ENCODE results near the gene SFXN4.
"Not testable (repeated sequence)": the region's sequence is repeated elsewhere in the genome, so short reads cannot be mapped to it uniquely, and the experiment has no call there.

The SFXN4 gene

GRCh38 chr10:119105155-119105554, 60.4 kb downstream of the SFXN4 start:
- no peak for DNase-seq

GRCh38 chr10:119104654-119105015, 60.9 kb downstream of the SFXN4 start:
- no peak for DNase-seq

- peak; percentile 84 for DNase-seq
Measured at GRCh38 chr10:119103903-119104653, 61.4 kb downstream of the SFXN4 start, which contains the start of gene DENND10. DENND10 (plus strand) TSS chr10:119104113; CDS start chr10:119104143, 30 bp downstream.

GRCh38 chr10:119103241-119103902, 62.1 kb downstream of the SFXN4 start:
- no peak for DNase-seq

- no peak for DNase-seq
Measured at GRCh38 chr10:119101366-119102098, 64.0 kb downstream of the SFXN4 start.

GRCh38 chr10:119100434-119101238, 64.9 kb downstream of the SFXN4 start:
- no peak for DNase-seq

- DNase-seq: no peak
Measured at GRCh38 chr10:119098576-119098975, 66.9 kb downstream of the SFXN4 start.

- not testable (repeated sequence) for DNase-seq
Measured at GRCh38 chr10:119096641-119097415, 68.7 kb downstream of the SFXN4 start.

- DNase-seq: no peak
Measured at GRCh38 chr10:119095640-119096039, 69.9 kb downstream of the SFXN4 start.

- no peak for DNase-seq
Measured at GRCh38 chr10:119090968-119091367, 74.5 kb downstream of the SFXN4 start.

Data from effector CD8-positive, alpha-beta T cell (primary cell).